RWPE1 (cell line): ENCODE results near the gene ACOT7.
"Not testable (repeated sequence)": the region's sequence is repeated elsewhere in the genome, so short reads cannot be mapped to it uniquely, and the experiment has no call there.

Source experiments
- CTCF ChIA-PET: fragments of 350-600 bp; sonication (Branson Sonifier 250); formaldehyde crosslinking; extraction: SDS; loops from one replicate; lab custom pipeline; 2021; lab: Yijun Ruan, JAX
- POLR2A ChIA-PET: fragments of 400-600 bp; formaldehyde crosslinking; extraction: SDS; loops from one replicate; lab custom pipeline; 2020; ENCODE audit warnings: antibody characterized with exemption; ENCODE audit not compliant: low non-redundant PET; lab: Yijun Ruan, JAX
- DNase-seq: peaks from one replicate; pipeline ENCODE4 v3.0.0; 2012; ENCODE audit warnings: low spot score
- H3K27ac ChIP-seq: fragments of 450-650 bp; 2 replicates; pipeline ENCODE4 v1.5.1; 2017
- CTCF ChIP-seq: fragments of 450-650 bp; conservative IDR thresholded peaks from 2 replicates; pipeline ENCODE4 v1.5.1; 2017; ENCODE audit warnings: low read depth, mild to moderate bottlenecking

Gene ACOT7

GRCh38 chr1:6378096-6378746, 15.3 kb downstream of the ACOT7 start:
- no peak for DNase-seq
- ChIA-PET POLR2A (no interaction called here), CTCF (interaction anchor here (0.6 to 1.1 kb wide), 2 partner anchors 30 to 108 kb away, joined by 3 to 4 read pairs; no protein-coding TSS in a partner anchor)
- no peak for TF ChIP-seq CTCF
- peak overlapping the region; percentile 63 for H3K27ac ChIP-seq

GRCh38 chr1:6373961-6374720, 19.4 kb downstream of the ACOT7 start:
- H3K27ac ChIP-seq: peak overlapping the region; percentile 81
- POLR2A ChIA-PET: no interaction called here
- TF ChIP-seq CTCF: no peak
- CTCF ChIA-PET: interaction anchor here (0.9 to 1.0 kb wide), 2 partner anchors 8 to 16 kb away, joined by 3 read pairs; no protein-coding TSS in a partner anchor
- DNase-seq: no peak

- CTCF ChIA-PET, H3K27ac ChIP-seq: not testable (repeated sequence)
- POLR2A ChIA-PET: interaction anchor here (0.7 to 1.0 kb wide), 2 partner anchors 14 to 441 kb away, joined by 5 to 7 read pairs; no protein-coding TSS in a partner anchor
Measured at GRCh38 chr1:6372236-6372635, 21.3 kb downstream of the ACOT7 start.

GRCh38 chr1:6370006-6370405, 23.6 kb downstream of the ACOT7 start:
- TF ChIP-seq CTCF: no peak
- POLR2A ChIA-PET: no interaction called here

More at GRCh38 chr1:6372236-6372635, 21.3 kb downstream of the ACOT7 start:
- DNase-seq: not testable (repeated sequence)

GRCh38 chr1:6367381-6368012, 26.1 kb downstream of the ACOT7 start:
- CTCF ChIA-PET: interaction anchor here (0.6 to 1.9 kb wide), 5 partner anchors 37 to 163 kb away, joined by 3 to 6 read pairs (median 5); no protein-coding TSS in a partner anchor
- POLR2A ChIA-PET: interaction anchor here (0.6 to 1.4 kb wide), 4 partner anchors 16 to 27 kb away, joined by 3 to 6 read pairs (median 4); partner anchors contain the start of gene ACOT7
- peak overlapping the region; percentile 97 for H3K27ac ChIP-seq
- TF ChIP-seq CTCF: no peak
- no peak for DNase-seq

More at GRCh38 chr1:6370006-6370405, 23.6 kb downstream of the ACOT7 start:
- peak overlapping the region; percentile 97 for H3K27ac ChIP-seq
- no peak for DNase-seq
- CTCF ChIA-PET: interaction anchor here (0.6 kb wide), 1 partner anchor 46 kb away, joined by 3 read pairs; no protein-coding TSS in a partner anchor

- ChIA-PET POLR2A (no interaction called here), CTCF (interaction anchor here (0.6 kb wide), 2 partner anchors 73 to 102 kb away, joined by 5 read pairs; no protein-coding TSS in a partner anchor)
- H3K27ac ChIP-seq: peak overlapping the region; percentile 97
- DNase-seq: no peak
- TF ChIP-seq CTCF: no peak
Measured at GRCh38 chr1:6365047-6365446, 28.5 kb downstream of the ACOT7 start.
